HepG2 (cell line): ENCODE results near the gene BABAM2. TPM values are rescaled to one million over a fixed set of nuclear protein-coding genes. Genes with fewer than 3 reads are reported as not detected.

ENCODE experiments used
- BORCS8-MEF2B ChIP-seq: sonication (generic); formaldehyde crosslinking; IDR thresholded peaks from 2 replicates; pipeline ENCODE4 v1.8.0; 2022; ENCODE audit warnings: mild to moderate bottlenecking, missing genetic modification reagents
- DPF2 ChIP-seq: sonication (generic); formaldehyde crosslinking; IDR thresholded peaks from 2 replicates; pipeline ENCODE4 v1.4.0; 2020; ENCODE audit warnings: mild to moderate bottlenecking, low read depth, missing genetic modification reagents, borderline replicate concordance
- GLI4 ChIP-seq: sonication (generic); formaldehyde crosslinking; IDR thresholded peaks from 2 replicates; pipeline ENCODE4 v1.5.1; 2020; ENCODE audit warnings: missing genetic modification reagents, mild to moderate bottlenecking, moderate library complexity, borderline replicate concordance
- IRF2 ChIP-seq: IDR thresholded peaks from 2 replicates; pipeline ENCODE4 v1.6.1; 2018; ENCODE audit warnings: missing genetic modification reagents, missing compliant biosample characterization
- KAT8 ChIP-seq: IDR thresholded peaks from 2 replicates; pipeline ENCODE4 v1.6.1; 2016; ENCODE audit warnings: missing genetic modification reagents, missing compliant biosample characterization
- KMT2A ChIP-seq: sonication (generic); formaldehyde crosslinking; IDR thresholded peaks from 2 replicates; pipeline ENCODE4 v1.4.0; 2020; ENCODE audit warnings: missing genetic modification reagents
- KMT2B ChIP-seq: IDR thresholded peaks from 2 replicates; pipeline ENCODE4 v1.6.1; 2016; ENCODE audit warnings: missing genetic modification reagents, missing compliant biosample characterization
- LBX2 ChIP-seq: sonication (generic); formaldehyde crosslinking; IDR thresholded peaks from 2 replicates; pipeline ENCODE4 v1.5.0; 2020; ENCODE audit warnings: missing genetic modification reagents, mild to moderate bottlenecking, borderline replicate concordance
- MEF2D ChIP-seq: sonication (generic); formaldehyde crosslinking; IDR thresholded peaks from 2 replicates; pipeline ENCODE4 v1.5.1; 2020; ENCODE audit warnings: mild to moderate bottlenecking, missing genetic modification reagents
- MEIS1 ChIP-seq: sonication (generic); formaldehyde crosslinking; IDR thresholded peaks from 2 replicates; pipeline ENCODE4 v1.9.0; 2021; ENCODE audit warnings: mild to moderate bottlenecking, missing genetic modification reagents, moderate library complexity, borderline replicate concordance
- NR2F1 ChIP-seq, 2 experiments: fragments of 450-650 bp in 1 of 2; formaldehyde crosslinking in 1 of 2; IDR thresholded peaks; 2 replicates each; pipeline versions ENCODE4 v1.5.0 to v1.6.1; 2016 to 2020; ENCODE audit warnings: mild to moderate bottlenecking in 1 of 2, missing compliant biosample characterization in 1 of 2, missing genetic modification reagents in 1 of 2, moderate library complexity in 1 of 2
- TAF1 ChIP-seq: sonication (generic); formaldehyde crosslinking; IDR thresholded peaks from 2 replicates; pipeline ENCODE4 v1.4.0; 2020; ENCODE audit warnings: missing genetic modification reagents
- THAP11 ChIP-seq: IDR thresholded peaks from 2 replicates; pipeline ENCODE4 v1.6.1; 2016; ENCODE audit warnings: missing biosample characterization, missing genetic modification reagents
- U2AF2 ChIP-seq: fragments of 200-400 bp; formaldehyde crosslinking; IDR thresholded peaks from 2 replicates; pipeline ENCODE4 v1.6.1; 2017; ENCODE audit warnings: low read depth, mild to moderate bottlenecking, low read length
- ZBTB34 ChIP-seq: sonication (generic); formaldehyde crosslinking; IDR thresholded peaks from 2 replicates; pipeline ENCODE4 v1.8.0; 2022; ENCODE audit warnings: mild to moderate bottlenecking, missing genetic modification reagents
- ZKSCAN8 ChIP-seq: IDR thresholded peaks from 2 replicates; pipeline ENCODE4 v1.6.1; 2016; ENCODE audit warnings: borderline replicate concordance, missing genetic modification reagents, missing compliant biosample characterization
- ZNF234 ChIP-seq: sonication (generic); formaldehyde crosslinking; conservative IDR thresholded peaks from 2 replicates; pipeline ENCODE4 v1.5.1; 2020; ENCODE audit warnings: mild to moderate bottlenecking, missing genetic modification reagents
- ZNF264 ChIP-seq: sonication (generic); formaldehyde crosslinking; IDR thresholded peaks from 2 replicates; pipeline ENCODE4 v1.4.0; 2020; ENCODE audit warnings: missing genetic modification reagents
- ZNF274 ChIP-seq: sonication (generic); formaldehyde crosslinking; IDR thresholded peaks from 2 replicates; pipeline ENCODE4 v1.5.1; 2020; ENCODE audit warnings: mild to moderate bottlenecking, missing genetic modification reagents
- ZNF484 ChIP-seq: sonication (generic); formaldehyde crosslinking; IDR thresholded peaks from 2 replicates; pipeline ENCODE4 v1.5.1; 2020; ENCODE audit warnings: mild to moderate bottlenecking, low read depth, missing genetic modification reagents, borderline replicate concordance
- ZNF562 ChIP-seq: sonication (generic); formaldehyde crosslinking; IDR thresholded peaks from 2 replicates; pipeline ENCODE4 v1.8.0; 2022; ENCODE audit warnings: missing genetic modification reagents, borderline replicate concordance
- ZNF574 ChIP-seq: sonication (generic); formaldehyde crosslinking; IDR thresholded peaks from 2 replicates; pipeline ENCODE4 v1.4.0; 2020; ENCODE audit warnings: missing genetic modification reagents
- ZNF576 ChIP-seq: sonication (generic); formaldehyde crosslinking; IDR thresholded peaks from 2 replicates; pipeline ENCODE4 v1.4.0; 2020; ENCODE audit warnings: mild to moderate bottlenecking, missing genetic modification reagents
- ZNF724P ChIP-seq: sonication (generic); formaldehyde crosslinking; IDR thresholded peaks from 2 replicates; pipeline ENCODE4 v1.8.0; 2022; ENCODE audit warnings: missing genetic modification reagents, borderline replicate concordance
- polyA plus RNA-seq, 8 experiments: library from polyadenylated mRNA; depleted of rRNA in 3 of 8; stranded (reverse) in 7 of 8; unstranded in 1 of 8; fragments of >200 nt; fragmentation: Illumina TruSeq in 4 of 8; extraction: Trizol in 4 of 8; gene quantifications; 2 replicates each; pipeline versions ENCODE4 v1.2.1 to v1.2.3, GENCODE V29; 2011 to 2016; ENCODE audit warnings: low read depth in 4 of 8, missing spikeins in 1 of 8, mixed read lengths in 1 of 8; ENCODE audit not compliant: insufficient read depth in 1 of 8
- total RNA-seq, 5 experiments: library from RNA; depleted of rRNA; stranded (reverse); fragments of >200 nt; fragmentation: Illumina TruSeq; extraction: Trizol; gene quantifications; 2 replicates each; pipeline ENCODE4 v1.2.3, GENCODE V29; 2016; ENCODE audit warnings: low read depth in 1 of 5

Gene BABAM2
- total and polyA plus RNA-seq, 2 of the 13 experiments (the other 11 are each of a cell fraction or from before 2014, with no cell fraction given): 24.9 to 28.0 TPM

GRCh38 chr2:27890146-27890923 is at the start of gene BABAM2, which contains the start of gene RBKS (continued):
- TF ChIP-seq U2AF2: no peak
- TF ChIP-seq ZBTB34 (CRISPR knock-in tag): peak; percentile 87; the same call in 1 of the 2 replicates
- no peak for TF ChIP-seq ZNF562 (CRISPR knock-in tag)
- TF ChIP-seq MEF2D (CRISPR knock-in tag): peak; percentile 72
- TF ChIP-seq ZNF724P: no peak; the same call in 1 of the 2 replicates
- TF ChIP-seq ZNF574: peak; percentile 88
- TF ChIP-seq ZNF484 (CRISPR knock-in tag): no peak
- TF ChIP-seq LBX2 (CRISPR knock-in tag): peak; percentile 18; the same call in 1 of the 2 replicates
- TF ChIP-seq GLI4 (CRISPR knock-in tag): no peak
- no peak for TF ChIP-seq DPF2
- peak; percentile 84 for TF ChIP-seq KMT2A (CRISPR knock-in tag)
- TF ChIP-seq ZNF234 (CRISPR knock-in tag): no peak; the same call in 1 of the 2 replicates
- peak; percentile 58; the same call in 1 of the 2 replicates for TF ChIP-seq TAF1 (CRISPR knock-in tag)
- TF ChIP-seq ZNF264 (CRISPR knock-in tag): peak; percentile 39
- peak; percentile 99 to 100 for TF ChIP-seq NR2F1 (CRISPR knock-in tag; IDR thresholded peaks at IDR 0.05)
- peak; percentile 94 for TF ChIP-seq IRF2 (CRISPR knock-in tag)
- no peak for TF ChIP-seq ZKSCAN8 (CRISPR knock-in tag)
- TF ChIP-seq ZNF576: no peak
- TF ChIP-seq THAP11 (CRISPR knock-in tag): peak; percentile 87
- TF ChIP-seq BORCS8-MEF2B (CRISPR knock-in tag): peak; percentile 96
- TF ChIP-seq KAT8 (CRISPR knock-in tag): peak; percentile 76
- TF ChIP-seq KMT2B (CRISPR knock-in tag): peak; percentile 94
- TF ChIP-seq MEIS1 (CRISPR knock-in tag): no peak; the same call in none of the 2 replicates
- peak; percentile 76 for TF ChIP-seq ZNF274
